ENCODE measurements around the gene TAOK3. TPM values are rescaled to one million over a fixed set of nuclear protein-coding genes. Genes with fewer than 3 reads are reported as not detected.

The TAOK3 gene
- total RNA-seq, 4 donors from 2014 or later, result 48.8 to 78.0 (median 54.7) TPM

- no peak for TF ChIP-seq CTCF (IDR thresholded peaks at IDR 0.05; ENCODE audit: low read depth)
Measured at GRCh38 chr12:118357257-118358007, 15.3 kb downstream of the TAOK3 start.

- TF ChIP-seq CTCF (IDR thresholded peaks at IDR 0.05; ENCODE audit: low read depth), result no peak
Measured at GRCh38 chr12:118356809-118357256, 15.9 kb downstream of the TAOK3 start.

GRCh38 chr12:118355843-118356242, 16.9 kb downstream of the TAOK3 start:
- no peak for TF ChIP-seq CTCF (IDR thresholded peaks at IDR 0.05; ENCODE audit: low read depth)

GRCh38 chr12:118354903-118355302, 17.8 kb downstream of the TAOK3 start:
- no peak for TF ChIP-seq CTCF (IDR thresholded peaks at IDR 0.05; ENCODE audit: low read depth)

- TF ChIP-seq CTCF (IDR thresholded peaks at IDR 0.05; ENCODE audit: low read depth), result no peak
Measured at GRCh38 chr12:118353721-118354120, 19.0 kb downstream of the TAOK3 start.

- TF ChIP-seq CTCF (IDR thresholded peaks at IDR 0.05; ENCODE audit: low read depth), result no peak
Measured at GRCh38 chr12:118350908-118351559, 21.7 kb downstream of the TAOK3 start.

- TF ChIP-seq CTCF (IDR thresholded peaks at IDR 0.05; ENCODE audit: low read depth), result no peak
Measured at GRCh38 chr12:118347916-118348315, 24.8 kb downstream of the TAOK3 start.

All from subcutaneous adipose tissue (tissue), 4 donors.